ENCODE results near the gene TM4SF4.

Gene TM4SF4

GRCh38 chr3:149459491-149460059 is 14.9 kb upstream of the TM4SF4 start:
- H3K56ac ChIP-seq (ENCODE audit: low read length) = no peak overlapping the region
- no peak overlapping the region for H3K4me3 ChIP-seq (ENCODE audit: low read length)
- no peak overlapping the region for H3K9ac ChIP-seq (ENCODE audit: low read length)
- H4K5ac ChIP-seq (ENCODE audit: low read length) = no peak overlapping the region
- no peak overlapping the region for H3K4ac ChIP-seq (ENCODE audit: low read depth, low read length)
- no peaks in the 10 kb centered on the region for H3K4me1 ChIP-seq (ENCODE audit: control insufficient read depth, low read depth, low read length)
- WGBS (ENCODE audit: extremely low coverage, insufficient coverage, low lambda C conversion rate) = no CpG with 5 or more reads among the region's 6 CpGs
- no peaks in the 10 kb centered on the region for H3K36me3 ChIP-seq (ENCODE audit: control insufficient read depth, insufficient read depth, low read length)
- H3K79me1 ChIP-seq (ENCODE audit: low read length) = no peaks in the 10 kb centered on the region
- no peak overlapping the region for H3K27ac ChIP-seq (ENCODE audit: low read depth, low read length)
- no peak overlapping the region for H2AK5ac ChIP-seq (ENCODE audit: low read length)
- H3K4me2 ChIP-seq (ENCODE audit: low read length) = no peak overlapping the region
- no peak overlapping the region for H2BK15ac ChIP-seq (replicated peaks; ENCODE audit: low read depth)
- H2BK5ac ChIP-seq (ENCODE audit: low read length) = no peak overlapping the region
- H3K27me3 ChIP-seq (ENCODE audit: insufficient read depth, low read length, poor library complexity) = no peaks in the 10 kb centered on the region
- no peak overlapping the region for H2BK120ac ChIP-seq (ENCODE audit: low read depth, low read length)
- H3K23ac ChIP-seq (ENCODE audit: low read length) = no peak overlapping the region
- H3K18ac ChIP-seq (ENCODE audit: low read length) = no peak overlapping the region
- H4K8ac ChIP-seq (ENCODE audit: low read depth, low read length) = no peak overlapping the region
- DNase-seq = peak; percentile 40
- H3K79me2 ChIP-seq (ENCODE audit: control insufficient read depth, insufficient read depth, low read length) = no peaks in the 10 kb centered on the region

- DNase-seq = no peak
- H3K4ac ChIP-seq (ENCODE audit: low read depth, low read length) = no peak overlapping the region
- H3K4me1 ChIP-seq (ENCODE audit: control insufficient read depth, low read depth, low read length) = no peaks in the 10 kb centered on the region
- no peak overlapping the region for H3K4me3 ChIP-seq (ENCODE audit: low read length)
- H2BK15ac ChIP-seq (replicated peaks; ENCODE audit: low read depth) = no peak overlapping the region
- H4K5ac ChIP-seq (ENCODE audit: low read length) = no peak overlapping the region
- H3K27ac ChIP-seq (ENCODE audit: low read depth, low read length) = no peak overlapping the region
- no peak overlapping the region for H3K18ac ChIP-seq (ENCODE audit: low read length)
- no peaks in the 10 kb centered on the region for H3K79me2 ChIP-seq (ENCODE audit: control insufficient read depth, insufficient read depth, low read length)
- H3K4me2 ChIP-seq (ENCODE audit: low read length) = no peak overlapping the region
- H4K8ac ChIP-seq (ENCODE audit: low read depth, low read length) = no peak overlapping the region
- no peaks in the 10 kb centered on the region for H3K36me3 ChIP-seq (ENCODE audit: control insufficient read depth, insufficient read depth, low read length)
- no peak overlapping the region for H2AK5ac ChIP-seq (ENCODE audit: low read length)
- no peak overlapping the region for H2BK120ac ChIP-seq (ENCODE audit: low read depth, low read length)
- no peak overlapping the region for H3K23ac ChIP-seq (ENCODE audit: low read length)
- H3K79me1 ChIP-seq (ENCODE audit: low read length) = no peaks in the 10 kb centered on the region
- WGBS (ENCODE audit: extremely low coverage, insufficient coverage, low lambda C conversion rate) = no CpG with 5 or more reads among the region's 1 CpG
- H2BK5ac ChIP-seq (ENCODE audit: low read length) = no peak overlapping the region
- no peak overlapping the region for H3K56ac ChIP-seq (ENCODE audit: low read length)
- no peaks in the 10 kb centered on the region for H3K27me3 ChIP-seq (ENCODE audit: insufficient read depth, low read length, poor library complexity)
- no peak overlapping the region for H3K9ac ChIP-seq (ENCODE audit: low read length)
Observed at GRCh38 chr3:149460117-149460516, 14.4 kb upstream of the TM4SF4 start.

GRCh38 chr3:149462051-149462450 is 12.4 kb upstream of the TM4SF4 start:
- H3K36me3 ChIP-seq (ENCODE audit: control insufficient read depth, insufficient read depth, low read length) = no peaks in the 10 kb centered on the region
- no peak overlapping the region for H4K8ac ChIP-seq (ENCODE audit: low read depth, low read length)
- H3K4me2 ChIP-seq (ENCODE audit: low read length) = no peak overlapping the region
- H3K23ac ChIP-seq (ENCODE audit: low read length) = no peak overlapping the region
- H3K18ac ChIP-seq (ENCODE audit: low read length) = no peak overlapping the region
- no peak overlapping the region for H3K27ac ChIP-seq (ENCODE audit: low read depth, low read length)
- no peaks in the 10 kb centered on the region for H3K79me1 ChIP-seq (ENCODE audit: low read length)
- no peak overlapping the region for H3K4ac ChIP-seq (ENCODE audit: low read depth, low read length)
- H3K56ac ChIP-seq (ENCODE audit: low read length) = no peak overlapping the region
- no peak overlapping the region for H2BK15ac ChIP-seq (replicated peaks; ENCODE audit: low read depth)
- no peaks in the 10 kb centered on the region for H3K79me2 ChIP-seq (ENCODE audit: control insufficient read depth, insufficient read depth, low read length)
- H3K4me1 ChIP-seq (ENCODE audit: control insufficient read depth, low read depth, low read length) = no peaks in the 10 kb centered on the region
- H3K4me3 ChIP-seq (ENCODE audit: low read length) = no peak overlapping the region
- DNase-seq = no peak
- no peak overlapping the region for H2BK5ac ChIP-seq (ENCODE audit: low read length)
- H2BK120ac ChIP-seq (ENCODE audit: low read depth, low read length) = no peak overlapping the region
- H2AK5ac ChIP-seq (ENCODE audit: low read length) = no peak overlapping the region
- WGBS (ENCODE audit: extremely low coverage, insufficient coverage, low lambda C conversion rate) = no CpG with 5 or more reads among the region's 3 CpGs
- no peak overlapping the region for H3K9ac ChIP-seq (ENCODE audit: low read length)
- no peak overlapping the region for H4K5ac ChIP-seq (ENCODE audit: low read length)
- H3K27me3 ChIP-seq (ENCODE audit: insufficient read depth, low read length, poor library complexity) = no peaks in the 10 kb centered on the region

- Histone ChIP-seq H3K79me2 (ENCODE audit: control insufficient read depth, insufficient read depth, low read length) (no peaks in the 10 kb centered on the region), H3K36me3 (ENCODE audit: control insufficient read depth, insufficient read depth, low read length) (no peaks in the 10 kb centered on the region), H4K5ac (ENCODE audit: low read length) (no peak overlapping the region), H2BK120ac (ENCODE audit: low read depth, low read length) (no peak overlapping the region), H2BK15ac (replicated peaks; ENCODE audit: low read depth) (no peak overlapping the region), H3K27ac (ENCODE audit: low read depth, low read length) (no peak overlapping the region), H2AK5ac (ENCODE audit: low read length) (no peak overlapping the region), H3K4me1 (ENCODE audit: control insufficient read depth, low read depth, low read length) (no peaks in the 10 kb centered on the region), H3K4me2 (ENCODE audit: low read length) (no peak overlapping the region), H3K18ac (ENCODE audit: low read length) (no peak overlapping the region), H3K27me3 (ENCODE audit: insufficient read depth, low read length, poor library complexity) (no peaks in the 10 kb centered on the region), H4K8ac (ENCODE audit: low read depth, low read length) (no peak overlapping the region), H3K4ac (ENCODE audit: low read depth, low read length) (no peak overlapping the region), H3K9ac (ENCODE audit: low read length) (no peak overlapping the region), H3K56ac (ENCODE audit: low read length) (no peak overlapping the region), H3K4me3 (ENCODE audit: low read length) (no peak overlapping the region), H2BK5ac (ENCODE audit: low read length) (no peak overlapping the region), H3K23ac (ENCODE audit: low read length) (no peak overlapping the region), H3K79me1 (ENCODE audit: low read length) (no peaks in the 10 kb centered on the region)
- no CpG with 5 or more reads among the region's 2 CpGs for WGBS (ENCODE audit: extremely low coverage, insufficient coverage, low lambda C conversion rate)
- DNase-seq = no peak
Observed at GRCh38 chr3:149462581-149463011, 11.9 kb upstream of the TM4SF4 start.

- Histone ChIP-seq H3K79me1 (ENCODE audit: low read length) (no peaks in the 10 kb centered on the region), H3K4me3 (ENCODE audit: low read length) (no peak overlapping the region), H3K23ac (ENCODE audit: low read length) (no peak overlapping the region), H3K4me2 (ENCODE audit: low read length) (no peak overlapping the region), H3K27ac (ENCODE audit: low read depth, low read length) (no peak overlapping the region), H3K56ac (ENCODE audit: low read length) (no peak overlapping the region), H2BK15ac (replicated peaks; ENCODE audit: low read depth) (no peak overlapping the region), H3K27me3 (ENCODE audit: insufficient read depth, low read length, poor library complexity) (no peaks in the 10 kb centered on the region), H3K79me2 (ENCODE audit: control insufficient read depth, insufficient read depth, low read length) (no peaks in the 10 kb centered on the region), H4K5ac (ENCODE audit: low read length) (no peak overlapping the region), H4K8ac (ENCODE audit: low read depth, low read length) (no peak overlapping the region), H2AK5ac (ENCODE audit: low read length) (no peak overlapping the region), H2BK5ac (ENCODE audit: low read length) (no peak overlapping the region), H3K9ac (ENCODE audit: low read length) (no peak overlapping the region), H3K36me3 (ENCODE audit: control insufficient read depth, insufficient read depth, low read length) (no peaks in the 10 kb centered on the region), H3K4ac (ENCODE audit: low read depth, low read length) (no peak overlapping the region), H3K18ac (ENCODE audit: low read length) (no peak overlapping the region), H3K4me1 (ENCODE audit: control insufficient read depth, low read depth, low read length) (no peaks in the 10 kb centered on the region), H2BK120ac (ENCODE audit: low read depth, low read length) (no peak overlapping the region)
- WGBS (ENCODE audit: extremely low coverage, insufficient coverage, low lambda C conversion rate) = no CpG with 5 or more reads among the region's 18 CpGs
- no peak for DNase-seq
Observed at GRCh38 chr3:149463921-149464320, 10.6 kb upstream of the TM4SF4 start.
